Muscle of leg (tissue), 11 donors: ENCODE measurements around the gene ATP8B4. TPM values are rescaled to one million over a fixed set of nuclear protein-coding genes. Genes with fewer than 3 reads are reported as not detected.

ENCODE experiments used
- DNase-seq: peaks from one replicate; pipeline ENCODE4 v3.0.0; 2013
- H3K27ac ChIP-seq: one replicate; pipeline ENCODE4 v1.5.1; 2013; ENCODE audit warnings: mild to moderate bottlenecking, low read length, control low read depth
- H3K27me3 ChIP-seq: one replicate; pipeline ENCODE4 v1.6.1; 2013; ENCODE audit warnings: low read length; ENCODE audit not compliant: control insufficient read depth, insufficient read depth
- H3K36me3 ChIP-seq: one replicate; pipeline ENCODE4 v1.6.1; 2013; ENCODE audit warnings: low read length; ENCODE audit not compliant: control insufficient read depth, insufficient read depth
- H3K4me1 ChIP-seq: one replicate; pipeline ENCODE4 v1.6.1; 2013; ENCODE audit warnings: low read length; ENCODE audit not compliant: control insufficient read depth, insufficient read depth
- H3K4me3 ChIP-seq: one replicate; pipeline ENCODE4 v1.5.1; 2013; ENCODE audit warnings: low read length, control low read depth
- H3K9me3 ChIP-seq: replicated peaks from 2 replicates; pipeline ENCODE4 v1.6.1; 2013; ENCODE audit warnings: low read depth, low read length; ENCODE audit not compliant: control insufficient read depth
- WGBS: methylation state at CpG from one replicate; pipeline ENCODE4 v1.1.5; 2013; ENCODE audit warnings: missing lambda C conversion rate; ENCODE audit not compliant: insufficient coverage; 5-methylcytosine and 5-hydroxymethylcytosine counted together
- polyA plus RNA-seq, 8 donors: library from polyadenylated mRNA; unstranded; fragments of 120-200 nt; gene quantifications; one replicate each; pipeline versions ENCODE4 v1.2.1 to v1.2.3, GENCODE V29; 2013; ENCODE audit warnings: inconsistent platforms in 1 of 8, low replicate concordance in 1 of 8; ENCODE audit not compliant: insufficient read length in 8 of 8, insufficient read depth in 1 of 8
- total RNA-seq: library from RNA; stranded (reverse); fragments of 120-200 nt; gene quantifications from one replicate; pipeline ENCODE4 v1.2.4, GENCODE V29; 2013

Gene ATP8B4
- total and polyA plus RNA-seq, 9 donors: 2.6 to 5.2 (median 3.6) TPM

DNA sequence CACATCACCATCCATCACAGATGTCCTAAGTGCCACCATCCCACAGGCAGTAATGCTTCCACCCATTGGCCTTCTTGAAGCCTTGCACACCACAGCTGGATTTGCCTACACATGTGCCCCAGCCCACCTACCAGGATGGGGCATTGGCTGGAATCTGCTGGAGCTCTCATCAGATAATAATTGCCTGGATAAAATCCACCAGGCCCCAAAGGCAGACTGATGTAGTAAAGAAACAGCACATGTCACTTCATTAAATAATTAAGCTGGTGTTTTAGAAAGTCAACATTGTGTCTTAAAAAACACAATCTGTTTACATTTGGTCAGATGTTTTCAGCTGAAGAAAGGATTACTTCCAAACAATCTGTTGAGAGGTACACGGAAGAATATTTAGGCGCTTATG is 229.5 kb downstream of the ATP8B4 start:
- Histone ChIP-seq H3K4me1 (peaks cover 7% of the 10 kb centered on the region), H3K27me3 (no peaks in the 10 kb centered on the region), H3K36me3 (no peaks in the 10 kb centered on the region), H3K27ac (no peak overlapping the region), H3K9me3 (no peaks in the 10 kb centered on the region), H3K4me3 (no peak overlapping the region)
- no CpG with 5 or more reads among the region's 2 CpGs for WGBS
- DNase-seq: no peak

DNA sequence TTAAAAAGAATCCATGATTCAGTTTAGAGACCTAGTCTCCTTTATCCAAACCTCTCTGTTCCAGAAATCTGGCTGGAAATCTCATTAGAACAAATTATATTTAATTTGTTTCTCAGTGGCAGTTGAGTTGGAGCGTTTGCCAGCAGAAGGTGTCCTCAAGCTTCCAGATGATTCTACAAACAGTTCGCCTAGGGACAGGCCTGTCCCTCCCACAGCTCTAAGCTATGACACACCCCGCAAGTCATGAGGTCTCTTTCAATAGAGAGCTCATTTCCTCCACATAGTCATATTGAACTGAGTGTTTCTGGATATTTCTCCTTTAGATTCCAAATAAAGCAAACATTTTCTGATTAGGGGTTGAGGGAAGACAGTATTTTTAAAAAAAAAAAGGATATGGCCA is 230.3 kb downstream of the ATP8B4 start:
- no peaks in the 10 kb centered on the region for H3K27me3 ChIP-seq
- H3K27ac ChIP-seq: no peak overlapping the region
- WGBS: no CpG with 5 or more reads among the region's 3 CpGs
- H3K4me1 ChIP-seq: peaks cover 7% of the 10 kb centered on the region
- no peaks in the 10 kb centered on the region for H3K36me3 ChIP-seq
- no peaks in the 10 kb centered on the region for H3K9me3 ChIP-seq
- DNase-seq: no peak
- H3K4me3 ChIP-seq: no peak overlapping the region

DNA sequence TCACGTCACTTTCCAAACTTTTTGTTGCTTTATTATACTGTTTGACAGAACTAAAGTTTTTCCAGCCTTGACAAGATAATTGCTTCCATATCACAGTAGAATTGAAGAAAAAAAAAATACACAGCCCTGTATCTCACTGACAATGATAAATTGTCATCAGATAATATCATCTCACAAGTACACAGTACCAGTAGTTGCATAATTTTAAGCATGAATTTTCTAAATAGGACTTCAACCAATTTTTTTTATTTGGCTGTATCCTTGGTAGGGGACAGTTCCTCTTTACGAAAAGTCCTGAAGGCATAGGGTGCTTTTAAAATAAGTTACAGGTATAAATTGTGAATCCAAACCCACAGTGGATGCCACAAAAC is 230.7 kb downstream of the ATP8B4 start:
- H3K4me1 ChIP-seq: peaks cover 7% of the 10 kb centered on the region

DNA sequence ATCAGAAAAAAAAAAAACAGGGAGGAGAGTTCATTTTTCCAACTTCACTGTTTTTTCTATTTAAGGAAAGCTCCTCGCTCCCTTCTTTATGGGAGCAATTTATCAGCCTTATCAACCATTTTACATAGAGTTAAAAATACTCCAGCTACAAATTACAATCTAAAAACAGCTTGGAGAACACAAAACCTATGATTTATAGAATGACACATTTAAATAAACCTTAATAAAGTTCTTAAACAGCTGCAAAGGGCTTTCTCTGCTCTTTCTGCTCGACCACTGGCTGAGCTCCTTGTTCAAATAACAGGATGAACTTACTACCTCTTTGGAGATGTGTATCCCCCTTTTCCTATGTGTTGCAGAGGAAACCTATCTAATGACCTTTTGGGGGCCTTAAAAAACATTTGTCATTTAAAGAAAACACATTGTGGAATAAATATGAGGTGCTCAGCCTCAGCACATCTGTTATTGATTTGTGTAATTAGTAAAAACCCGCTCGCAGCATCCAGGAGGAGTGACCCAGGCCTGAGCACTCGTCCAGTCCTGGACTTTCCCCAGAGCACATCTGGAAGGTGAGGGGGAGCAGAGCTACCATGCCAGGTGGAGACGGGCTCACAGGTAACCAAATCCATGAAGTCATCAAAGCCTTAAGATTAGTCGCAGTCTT is 231.2 kb downstream of the ATP8B4 start:
- H3K4me1 ChIP-seq: peaks cover 9% of the 10 kb centered on the region
- peak; percentile 69 for DNase-seq
- H3K27ac ChIP-seq: peak overlapping the region; percentile 60
- no peaks in the 10 kb centered on the region for H3K9me3 ChIP-seq
- no peaks in the 10 kb centered on the region for H3K27me3 ChIP-seq
- H3K36me3 ChIP-seq: no peaks in the 10 kb centered on the region
- WGBS: 10% methylated on average over 3 of the region's 7 CpGs
- no peak overlapping the region for H3K4me3 ChIP-seq

More for the DNA sequence above, 230.7 kb downstream of the ATP8B4 start:
- no peak for DNase-seq
- no peaks in the 10 kb centered on the region for H3K9me3 ChIP-seq
- H3K4me3 ChIP-seq: no peak overlapping the region
- peak overlapping the region; percentile 60 for H3K27ac ChIP-seq
- no peaks in the 10 kb centered on the region for H3K27me3 ChIP-seq
- no CpG with 5 or more reads among the region's 2 CpGs for WGBS
- H3K36me3 ChIP-seq: no peaks in the 10 kb centered on the region

DNA sequence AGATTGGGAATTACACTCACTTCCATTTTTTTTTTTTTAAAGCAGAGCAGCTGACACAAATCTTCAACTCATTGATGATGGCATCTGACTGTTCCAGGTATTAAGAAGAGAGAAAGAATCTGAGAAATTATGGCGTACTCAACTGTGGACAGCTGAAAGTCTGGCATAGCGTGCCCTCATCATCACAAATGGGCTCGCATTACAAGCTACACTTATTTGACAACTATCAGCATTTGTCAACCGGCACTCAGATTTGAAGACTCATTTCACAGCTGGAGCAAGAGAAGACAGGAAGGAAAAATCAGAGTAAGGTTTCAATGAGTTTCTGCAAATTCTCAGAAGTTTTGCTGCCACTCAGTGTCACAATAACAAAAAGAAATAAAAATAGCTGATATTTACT is 235.9 kb downstream of the ATP8B4 start:
- no CpG with 5 or more reads among the region's 4 CpGs for WGBS
- Histone ChIP-seq H3K4me1 (peaks cover 15% of the 10 kb centered on the region), H3K27ac (no peak overlapping the region), H3K36me3 (no peaks in the 10 kb centered on the region), H3K27me3 (no peaks in the 10 kb centered on the region), H3K9me3 (no peaks in the 10 kb centered on the region), H3K4me3 (no peak overlapping the region)
- DNase-seq: peak; percentile 49

DNA sequence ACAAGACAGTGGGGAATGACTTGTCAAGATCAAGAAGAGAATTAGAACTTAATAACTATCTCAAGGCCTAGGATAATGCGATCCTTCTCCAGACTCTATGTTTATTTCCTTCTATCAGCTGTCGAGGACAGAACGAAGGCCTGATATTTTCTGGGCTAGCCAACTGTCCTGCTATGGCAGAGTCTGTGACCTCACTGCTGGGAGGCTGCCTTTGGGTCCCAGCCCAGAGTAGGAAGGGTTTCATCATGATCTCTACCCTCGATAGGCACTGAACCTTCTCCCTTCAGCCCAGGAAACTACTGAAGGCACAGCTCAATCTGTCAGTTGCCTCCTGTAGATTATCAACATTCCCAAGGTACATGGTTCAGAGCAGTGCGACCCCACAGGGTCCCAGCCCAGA is 237.2 kb downstream of the ATP8B4 start:
- no peak overlapping the region for H3K4me3 ChIP-seq
- H3K36me3 ChIP-seq: no peaks in the 10 kb centered on the region
- H3K9me3 ChIP-seq: no peaks in the 10 kb centered on the region
- no peak overlapping the region for H3K27ac ChIP-seq
- WGBS: 100% methylated on average over 2 of the region's 5 CpGs
- peaks cover 13% of the 10 kb centered on the region for H3K4me1 ChIP-seq
- H3K27me3 ChIP-seq: no peaks in the 10 kb centered on the region
- DNase-seq: no peak

DNA sequence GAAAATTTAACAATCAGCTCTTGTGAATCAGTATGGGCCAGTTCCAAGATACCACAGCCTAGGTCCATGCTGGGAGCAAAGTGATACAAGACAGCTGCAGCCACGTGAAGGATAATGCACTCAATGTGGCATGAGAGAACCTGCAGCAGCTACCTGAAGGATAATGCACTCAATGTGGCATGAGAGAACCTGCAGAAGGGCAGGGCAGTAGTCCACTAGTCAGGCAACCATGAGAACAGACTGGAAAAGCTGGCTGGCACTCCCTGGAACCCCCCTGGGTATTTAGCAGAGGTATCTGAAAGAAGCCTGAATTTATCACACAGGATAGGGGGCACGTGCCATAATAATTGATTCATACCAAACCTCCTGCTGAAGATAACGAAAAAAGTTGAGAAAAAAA is 237.6 kb downstream of the ATP8B4 start:
- H3K27me3 ChIP-seq: no peaks in the 10 kb centered on the region
- H3K36me3 ChIP-seq: no peaks in the 10 kb centered on the region
- H3K27ac ChIP-seq: no peak overlapping the region
- H3K4me1 ChIP-seq: peaks cover 16% of the 10 kb centered on the region
- no peaks in the 10 kb centered on the region for H3K9me3 ChIP-seq
- no peak overlapping the region for H3K4me3 ChIP-seq
- DNase-seq: no peak
- WGBS: 57% methylated on average over 1 of the region's 3 CpGs

DNA sequence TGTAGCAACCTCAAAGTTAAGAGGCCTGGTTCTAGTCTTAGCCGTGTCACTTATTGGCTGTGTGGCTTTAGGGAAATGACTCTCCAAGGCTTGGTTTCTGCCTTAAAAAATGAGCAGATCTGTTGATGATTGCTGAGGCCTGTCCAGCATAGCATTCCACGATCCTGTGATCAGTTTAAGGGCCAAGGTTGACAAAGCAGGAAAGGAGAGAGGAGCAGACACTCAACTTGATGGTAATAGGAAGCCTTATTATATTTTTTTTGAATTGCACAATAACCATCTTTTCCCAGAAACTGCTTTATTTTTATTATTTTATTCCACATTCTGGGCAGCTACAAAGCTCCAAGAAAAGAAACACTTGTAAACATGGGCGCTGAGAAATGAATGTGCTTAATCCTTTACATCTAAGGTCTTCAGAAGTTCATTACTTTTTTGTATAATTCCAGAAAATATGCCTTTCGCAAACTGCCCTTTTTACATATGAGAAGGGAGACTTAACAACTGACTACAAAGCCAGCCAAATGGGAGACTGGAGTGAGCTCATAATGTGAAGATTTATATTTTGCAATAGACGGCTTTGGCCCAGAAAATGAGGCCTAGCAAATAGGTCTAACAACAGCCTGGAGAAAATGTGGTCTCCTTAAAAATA is 241.0 kb downstream of the ATP8B4 start:
- H3K4me3 ChIP-seq: no peak overlapping the region
- 43% methylated on average over 1 of the region's 5 CpGs for WGBS
- peaks cover 18% of the 10 kb centered on the region for H3K4me1 ChIP-seq
- H3K36me3 ChIP-seq: no peaks in the 10 kb centered on the region
- H3K9me3 ChIP-seq: no peaks in the 10 kb centered on the region
- DNase-seq: peak; percentile 95
- no peaks in the 10 kb centered on the region for H3K27me3 ChIP-seq
- peak overlapping the region; percentile 89 for H3K27ac ChIP-seq

DNA sequence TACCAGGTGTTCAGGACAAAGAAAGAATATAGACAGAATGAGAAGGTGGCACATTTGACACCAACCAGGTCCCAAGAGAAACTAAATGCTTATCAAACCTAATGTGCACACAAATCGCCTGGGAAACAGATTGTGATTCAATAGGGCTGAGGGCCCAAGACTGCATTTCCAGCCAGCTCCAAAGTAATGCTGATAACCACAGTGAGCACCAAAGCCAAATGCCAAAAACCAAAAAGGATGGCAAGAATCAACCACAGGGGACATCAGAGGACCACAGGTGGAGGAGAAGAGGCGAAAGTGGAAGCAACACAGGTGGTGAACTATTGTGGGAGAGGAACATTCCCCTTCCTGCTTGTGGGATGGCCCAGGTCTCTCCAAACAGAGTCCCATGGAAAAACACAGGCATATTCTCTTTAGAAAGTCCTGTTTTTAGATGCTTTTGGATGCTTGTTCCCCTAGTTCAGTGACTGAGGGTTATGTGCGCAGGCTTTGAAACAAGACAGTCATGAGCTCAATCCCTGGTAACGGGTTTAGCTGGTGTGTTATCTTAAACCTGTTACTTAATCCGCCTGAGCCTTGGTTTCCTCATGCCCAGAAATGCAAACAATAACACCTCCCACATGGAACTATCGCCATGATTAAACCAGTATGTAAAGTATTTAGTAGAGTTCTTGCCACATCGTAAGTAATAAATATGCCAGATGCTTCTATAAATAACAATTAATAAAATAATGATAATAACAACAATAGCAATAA is 241.7 kb downstream of the ATP8B4 start:
- Histone ChIP-seq H3K4me1 (peaks cover 18% of the 10 kb centered on the region), H3K4me3 (no peak overlapping the region), H3K27ac (peak overlapping the region; percentile 89), H3K9me3 (no peaks in the 10 kb centered on the region), H3K27me3 (no peaks in the 10 kb centered on the region), H3K36me3 (no peaks in the 10 kb centered on the region)
- DNase-seq: peak; percentile 42
- 84% methylated on average over 4 of the region's 7 CpGs for WGBS

DNA sequence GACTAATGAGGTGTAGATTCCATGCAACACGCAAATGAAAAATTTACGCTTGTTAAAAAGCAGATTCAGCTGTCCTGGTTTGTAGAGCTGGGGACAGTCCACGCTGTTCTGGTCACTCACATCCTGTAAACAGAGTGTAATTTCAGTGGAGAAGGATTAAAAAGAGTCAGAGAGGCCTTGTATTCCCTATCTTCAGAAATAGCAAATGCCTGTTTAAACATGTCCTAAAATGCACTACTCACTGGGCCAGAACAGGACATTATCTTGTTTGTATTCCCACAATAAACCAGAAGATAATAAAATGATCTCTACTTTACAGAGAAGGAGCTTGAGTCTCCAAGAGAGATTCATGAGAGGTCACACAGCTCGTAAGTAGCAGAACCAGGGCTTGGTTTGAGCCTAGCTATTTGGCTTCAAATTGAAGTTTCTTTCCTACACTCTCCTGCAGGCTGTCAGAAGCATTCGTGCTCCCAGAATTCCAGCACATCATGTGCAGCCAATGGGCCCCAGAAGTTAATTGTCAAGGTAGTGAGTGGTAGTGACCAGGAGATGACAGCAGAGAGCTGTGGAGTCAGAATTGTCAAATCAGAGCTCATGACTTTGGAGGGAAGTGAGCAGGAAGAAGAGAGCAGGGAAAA is 242.5 kb downstream of the ATP8B4 start:
- Histone ChIP-seq H3K27ac (peak overlapping the region; percentile 89), H3K4me3 (no peak overlapping the region), H3K4me1 (peaks cover 18% of the 10 kb centered on the region), H3K9me3 (no peaks in the 10 kb centered on the region), H3K27me3 (no peaks in the 10 kb centered on the region), H3K36me3 (no peaks in the 10 kb centered on the region)
- 17% methylated on average over 1 of the region's 5 CpGs for WGBS
- DNase-seq: peak; percentile 80
